GM18511 (cell line): ENCODE measurements around the gene ASMTL.
"Not testable (repeated sequence)": the region's sequence is repeated elsewhere in the genome, so short reads cannot be mapped to it uniquely, and the experiment has no call there.

Source experiments
- ATAC-seq: cut with Tn5 transposase; IDR thresholded peaks from one replicate; pipeline ENCODE4 v1.9.1; 2021; ENCODE audit warnings: mild to moderate bottlenecking, moderate library complexity; ENCODE audit not compliant: unreplicated experiment

ASMTL gene

GRCh38 chrX:1391707-1392375 is 60.9 kb downstream of the ASMTL start, which contains the start of gene SLC25A6:
SLC25A6 (minus strand) TSS chrX:1392113; CDS start chrX:1392009, 104 bp downstream.
- peak; percentile 95 for ATAC-seq

- peak; percentile 45 for ATAC-seq
Observed at GRCh38 chrX:1391370-1391706, 61.4 kb downstream of the ASMTL start.

- no peak for ATAC-seq
Observed at GRCh38 chrX:1390621-1391369, 61.9 kb downstream of the ASMTL start.

- no peak for ATAC-seq
Observed at GRCh38 chrX:1389993-1390285, 62.8 kb downstream of the ASMTL start.

- no peak for ATAC-seq
Observed at GRCh38 chrX:1389181-1389992, 63.3 kb downstream of the ASMTL start.

- no peak for ATAC-seq
Observed at GRCh38 chrX:1388651-1389050, 64.1 kb downstream of the ASMTL start.

GRCh38 chrX:1387141-1387776 is 65.5 kb downstream of the ASMTL start:
- no peak for ATAC-seq

GRCh38 chrX:1386338-1387127 is 66.2 kb downstream of the ASMTL start:
- no peak for ATAC-seq

GRCh38 chrX:1385253-1386223 is 67.2 kb downstream of the ASMTL start:
- ATAC-seq, result no peak

- no peak for ATAC-seq
Observed at GRCh38 chrX:1384658-1385252, 68.0 kb downstream of the ASMTL start.

- no peak for ATAC-seq
Observed at GRCh38 chrX:1380672-1381233, 72.0 kb downstream of the ASMTL start.

- no peak for ATAC-seq
Observed at GRCh38 chrX:1378306-1378759, 74.4 kb downstream of the ASMTL start.

GRCh38 chrX:1368385-1368698 is 84.4 kb downstream of the ASMTL start:
- no peak for ATAC-seq

- not testable (repeated sequence) for ATAC-seq
Observed at GRCh38 chrX:1366363-1366762, 86.3 kb downstream of the ASMTL start.

GRCh38 chrX:1361910-1362309 is 90.8 kb downstream of the ASMTL start:
- ATAC-seq, result no peak

- no peak for ATAC-seq
Observed at GRCh38 chrX:1361275-1361674, 91.4 kb downstream of the ASMTL start.

GRCh38 chrX:1360171-1360570 is 92.5 kb downstream of the ASMTL start:
- no peak for ATAC-seq

- ATAC-seq, result no peak
Observed at GRCh38 chrX:1359477-1359873, 93.2 kb downstream of the ASMTL start.
